Left kidney (tissue), 2 donors: ENCODE data around the gene HS3ST4. TPM values are rescaled to one million over a fixed set of nuclear protein-coding genes. Genes with fewer than 3 reads are reported as not detected.

Experiments
- DNase-seq: peaks from one replicate; pipeline ENCODE4 v3.0.0-alpha.2; 2013
- polyA plus RNA-seq: library from polyadenylated mRNA; unstranded; fragments of 120-200 nt; gene quantifications from one replicate; pipeline ENCODE4 v1.2.1, GENCODE V29; 2013; ENCODE audit not compliant: insufficient read length

HS3ST4 gene
- polyA plus RNA-seq, 1 donor: 0.88 TPM

DNA sequence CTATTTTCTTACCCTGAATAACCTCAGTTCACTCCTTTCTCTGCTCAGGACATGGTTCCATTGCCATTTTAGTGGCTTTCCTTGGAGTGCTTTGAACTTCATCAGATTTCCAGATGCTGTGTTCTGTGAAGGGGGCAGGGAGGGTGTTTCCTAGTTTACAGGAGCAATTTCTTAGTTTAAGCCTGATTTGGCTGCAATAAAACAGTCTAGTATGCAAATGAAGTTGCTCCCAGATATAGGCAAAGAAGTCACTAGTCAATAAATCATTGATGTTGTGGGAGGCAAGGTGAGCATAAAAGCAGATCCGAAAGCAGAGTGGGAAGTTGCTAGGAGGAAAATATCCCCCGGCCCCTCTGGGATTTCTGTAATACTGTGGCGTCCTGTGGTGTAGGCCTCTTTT is 202.3 kb downstream of the HS3ST4 start:
- no peak for DNase-seq

DNA sequence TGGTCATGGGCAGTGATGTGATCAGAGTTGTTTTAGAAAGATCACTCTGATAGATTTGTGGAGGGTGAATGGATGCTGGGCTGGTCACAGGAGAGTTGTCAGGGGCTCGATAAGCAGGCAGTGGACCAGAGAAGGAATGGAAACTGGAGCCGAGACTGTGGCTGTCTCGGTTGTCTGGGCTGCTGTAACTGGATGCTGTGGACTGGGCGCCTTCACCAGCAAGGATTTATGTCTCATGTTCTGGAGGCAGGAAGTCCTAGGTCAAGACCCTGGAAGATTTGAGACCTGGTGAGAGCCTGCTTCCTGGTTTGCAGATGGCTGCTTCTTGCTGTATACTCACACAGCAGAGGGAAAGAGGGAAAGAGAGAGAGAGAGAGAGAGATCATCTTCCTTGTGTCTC is 203.6 kb downstream of the HS3ST4 start:
- DNase-seq: peak; percentile 81

DNA sequence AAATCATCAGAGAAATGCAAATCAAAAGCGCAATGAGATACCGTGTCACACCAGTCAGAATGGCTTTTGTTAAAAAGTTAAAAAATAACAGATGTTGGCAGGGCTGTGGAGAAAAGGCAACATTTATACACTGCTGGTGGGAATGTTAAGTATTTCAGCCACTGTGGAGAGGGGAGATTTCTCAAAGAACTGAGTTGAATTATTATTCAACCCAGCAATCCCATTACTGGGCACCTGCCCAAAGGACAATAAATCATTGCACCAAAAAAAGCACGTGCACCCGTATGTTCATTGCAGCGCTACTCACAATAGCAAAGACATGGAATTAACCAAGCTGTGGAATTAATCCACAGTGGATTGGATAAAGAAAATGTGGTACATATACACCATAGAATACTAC is 204.7 kb downstream of the HS3ST4 start:
- no peak for DNase-seq

DNA sequence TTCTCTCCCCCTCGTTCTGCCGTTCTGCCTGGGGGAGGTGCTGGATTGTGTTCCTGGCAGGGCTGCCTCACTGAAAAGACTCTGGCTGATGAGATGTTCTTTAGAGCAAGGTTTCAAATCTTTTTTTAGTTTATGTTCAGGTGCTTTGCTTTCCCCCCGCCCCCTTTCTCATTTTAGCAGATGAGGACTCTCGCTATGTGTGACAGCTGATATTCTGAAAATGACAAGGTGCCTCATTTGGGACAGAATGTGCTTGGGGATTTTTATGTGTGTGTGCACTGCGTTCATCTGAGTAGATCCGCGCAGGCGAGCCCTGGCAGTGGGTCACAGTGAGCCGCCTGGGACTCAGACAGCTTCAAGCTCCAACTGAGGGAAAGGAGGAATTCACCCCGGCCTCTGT is 205.9 kb downstream of the HS3ST4 start:
- no peak for DNase-seq

DNA sequence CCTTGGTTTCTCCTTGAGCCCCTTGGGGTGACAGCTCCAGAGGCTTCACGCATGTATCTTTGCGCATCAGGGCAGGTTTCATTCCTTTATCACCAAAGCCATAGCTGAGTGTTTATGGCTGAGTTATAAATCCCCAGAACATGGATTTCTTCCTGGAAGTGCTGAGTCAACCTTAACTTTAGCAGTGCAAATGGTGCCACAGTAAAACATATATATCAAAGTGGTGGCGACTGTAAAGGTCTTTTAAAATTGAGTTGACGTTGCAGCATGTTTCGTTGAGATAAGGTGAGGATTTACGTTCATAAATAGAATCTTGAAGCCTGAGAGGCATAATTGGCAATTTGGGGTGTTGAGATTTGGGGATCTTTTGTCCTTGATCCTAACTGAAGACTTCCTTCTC is 214.1 kb downstream of the HS3ST4 start:
- no peak for DNase-seq

DNA sequence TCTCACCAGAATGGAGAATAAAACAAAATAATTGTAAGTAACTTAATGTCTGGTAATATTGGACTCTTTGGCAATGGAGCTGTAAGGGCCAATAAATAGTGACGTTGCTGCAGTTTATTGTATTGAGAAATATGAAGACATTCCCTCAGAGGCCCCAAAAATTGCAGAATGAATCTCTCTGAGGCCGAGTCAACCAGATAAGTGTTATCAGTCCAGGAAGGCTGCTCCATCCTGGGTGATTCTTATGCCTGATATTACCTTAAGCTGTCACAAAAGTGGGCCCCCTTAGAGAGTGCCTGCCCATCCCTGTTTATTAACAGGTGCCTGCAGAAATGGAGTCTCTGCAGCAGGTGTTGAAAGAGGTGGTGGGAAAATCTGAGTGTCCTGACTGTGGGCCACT is 219.2 kb downstream of the HS3ST4 start:
- DNase-seq: no peak

DNA sequence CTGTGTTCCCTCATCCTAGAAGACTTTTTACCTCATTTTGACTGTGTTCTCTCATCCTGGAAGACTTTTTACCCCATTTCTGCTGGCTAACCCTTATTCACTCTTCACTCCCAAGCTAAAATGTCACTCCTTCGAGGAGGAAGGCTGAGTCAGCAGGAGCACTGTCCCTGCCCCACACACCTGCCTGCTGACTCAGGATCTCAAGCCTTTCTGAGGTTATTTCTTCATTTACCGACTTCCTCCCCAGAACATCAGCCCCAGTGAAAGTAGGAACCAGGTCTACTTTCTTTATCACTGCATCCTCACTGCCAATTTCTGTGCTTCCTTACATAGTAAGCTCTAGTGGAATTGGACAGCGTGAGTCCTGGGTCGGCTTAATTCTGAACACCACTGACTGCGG is 220.6 kb downstream of the HS3ST4 start:
- DNase-seq: no peak

DNA sequence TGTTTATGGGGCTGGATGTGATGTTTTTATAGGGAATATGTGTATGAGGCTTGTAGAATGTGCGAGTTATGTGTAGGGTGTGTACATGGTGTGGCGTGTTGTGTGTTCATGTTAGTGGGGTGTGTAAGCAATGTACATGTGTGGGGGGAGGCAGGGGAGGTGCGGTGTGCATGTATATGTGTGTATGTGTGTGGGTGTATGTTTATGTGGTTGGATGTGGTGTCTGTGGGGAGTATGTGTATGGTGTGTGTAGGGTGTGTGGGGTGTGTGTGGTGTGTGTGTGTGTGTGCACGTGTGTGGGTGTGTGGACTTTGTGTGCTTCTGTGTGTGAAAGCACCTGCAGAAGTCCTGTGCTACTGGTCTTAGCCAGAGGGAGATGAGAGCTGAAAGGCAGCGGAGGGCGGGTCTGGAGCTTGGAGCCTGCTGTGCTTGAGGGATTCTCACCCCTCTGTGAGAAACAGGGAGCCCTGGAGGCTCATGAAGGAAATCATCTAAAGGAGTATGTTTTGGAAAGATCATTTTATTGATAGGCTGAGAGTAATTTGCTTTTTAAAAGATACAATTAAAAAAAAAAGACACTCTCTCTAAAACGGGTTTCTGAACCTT is 222.7 kb downstream of the HS3ST4 start:
- no peak for DNase-seq

DNA sequence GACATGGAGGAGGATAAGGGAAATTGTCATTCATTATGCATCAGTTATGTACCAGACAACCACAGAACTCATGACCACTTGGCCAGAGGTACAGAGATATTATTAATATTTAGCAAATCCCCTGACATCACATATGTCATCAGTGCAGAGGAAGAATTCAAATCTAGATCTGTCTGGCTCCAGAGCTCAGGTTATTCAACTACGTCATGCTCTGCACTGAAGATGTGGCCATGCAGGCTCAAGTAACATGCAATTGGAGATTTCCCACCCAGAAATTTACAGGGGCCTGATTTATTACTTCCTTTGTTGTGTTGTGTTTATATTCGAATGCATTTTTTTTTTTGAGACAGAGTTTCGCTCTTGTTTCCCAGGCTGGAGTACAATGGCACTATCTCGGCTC is 224.3 kb downstream of the HS3ST4 start:
- DNase-seq: peak; percentile 80

DNA sequence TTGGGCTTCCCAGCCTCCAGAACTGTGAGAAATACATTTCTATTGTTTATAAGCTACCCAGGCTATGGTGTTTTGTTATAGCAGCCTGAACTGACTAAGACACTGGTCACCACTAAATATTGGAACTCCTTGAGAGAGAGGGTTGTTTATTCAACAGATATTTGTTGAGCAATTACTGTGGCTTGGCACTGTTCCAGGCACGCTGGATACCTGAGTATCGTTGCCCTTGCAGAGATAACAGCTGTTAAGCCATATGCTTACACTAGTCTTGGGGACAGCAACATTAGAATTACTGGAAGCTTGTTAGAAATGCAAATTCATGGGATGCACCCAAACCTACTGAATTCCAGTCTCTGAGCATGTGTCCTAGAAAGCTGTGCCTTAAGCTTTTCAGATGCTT is 230.7 kb downstream of the HS3ST4 start:
- no peak for DNase-seq

DNA sequence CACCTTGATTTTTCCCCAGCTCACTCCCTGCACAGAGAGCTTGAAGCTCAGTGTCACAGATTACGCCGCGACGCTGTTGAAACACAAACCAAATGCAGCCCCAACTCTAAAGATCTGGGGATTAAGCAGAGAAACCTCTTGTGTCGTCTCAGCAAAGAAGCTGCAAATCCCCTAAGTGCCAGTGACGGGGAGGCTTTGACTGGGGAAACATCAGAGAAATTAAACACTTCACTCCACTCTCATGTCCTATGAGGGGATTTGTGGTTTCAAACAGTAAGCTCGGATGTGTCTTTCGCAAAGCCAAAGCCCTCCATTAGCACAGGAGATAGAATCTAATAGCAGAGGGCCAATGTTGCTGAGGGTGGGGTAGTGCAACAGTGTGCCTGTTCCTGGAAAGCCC is 233.7 kb downstream of the HS3ST4 start:
- no peak for DNase-seq

DNA sequence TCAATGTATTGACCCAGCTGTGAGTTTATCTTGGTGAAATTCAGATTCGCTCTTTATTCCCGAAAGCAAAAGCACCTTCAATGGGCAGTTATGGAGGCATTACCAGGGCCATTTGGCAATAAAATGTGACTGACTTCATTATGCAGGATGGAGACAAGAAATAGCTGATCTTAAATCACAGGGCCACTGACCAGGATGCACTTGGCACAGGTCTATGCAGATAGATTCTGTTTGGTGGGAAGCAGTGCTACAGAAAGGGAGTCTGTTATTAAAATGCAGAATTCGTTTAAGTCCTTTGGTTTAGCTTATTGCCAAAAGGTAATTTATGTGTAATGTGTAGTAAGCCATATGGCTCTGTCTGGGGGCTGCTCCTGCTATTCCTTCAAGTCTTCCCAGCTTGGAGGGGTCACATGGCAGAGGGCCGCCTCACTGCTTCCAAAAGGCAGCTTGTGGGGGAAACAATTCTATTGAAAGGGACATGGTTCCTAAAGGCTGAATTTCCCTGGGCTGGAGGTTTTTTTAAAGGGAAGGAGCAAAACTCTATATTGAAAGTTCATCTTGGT is 239.8 kb downstream of the HS3ST4 start:
- DNase-seq: no peak

DNA sequence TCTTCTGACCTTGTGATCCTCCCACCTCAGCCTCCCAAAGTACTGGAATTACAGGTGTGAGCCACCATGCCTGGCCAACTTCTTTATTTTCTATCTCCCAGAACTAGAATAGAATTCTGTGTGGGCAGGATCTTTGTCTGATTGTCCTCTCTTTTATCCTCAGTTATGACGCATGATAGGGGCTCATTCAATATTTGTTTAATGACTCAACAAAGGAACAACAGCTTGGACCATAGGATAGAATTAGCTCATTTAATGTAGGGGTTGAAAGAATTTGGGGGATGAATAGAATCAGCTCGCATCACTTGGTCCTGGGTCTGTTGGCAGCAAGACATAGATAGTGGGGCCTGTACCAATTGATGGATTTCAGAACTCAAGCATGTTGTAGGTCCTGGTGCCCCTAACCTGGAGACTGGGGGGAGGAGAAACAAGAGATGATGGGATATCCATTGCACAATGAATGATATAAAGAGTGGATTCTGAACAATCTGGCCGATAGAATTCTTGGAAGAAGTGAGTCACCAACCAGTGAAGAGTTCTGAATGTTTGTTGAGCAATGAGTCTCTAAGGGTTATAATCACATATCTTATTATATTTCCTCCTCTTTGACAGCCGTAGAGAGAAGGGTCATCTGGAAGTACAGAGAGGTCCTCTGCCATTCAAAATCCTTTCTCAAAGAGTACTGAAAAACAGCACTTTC is 250.2 kb downstream of the HS3ST4 start:
- DNase-seq: no peak

DNA sequence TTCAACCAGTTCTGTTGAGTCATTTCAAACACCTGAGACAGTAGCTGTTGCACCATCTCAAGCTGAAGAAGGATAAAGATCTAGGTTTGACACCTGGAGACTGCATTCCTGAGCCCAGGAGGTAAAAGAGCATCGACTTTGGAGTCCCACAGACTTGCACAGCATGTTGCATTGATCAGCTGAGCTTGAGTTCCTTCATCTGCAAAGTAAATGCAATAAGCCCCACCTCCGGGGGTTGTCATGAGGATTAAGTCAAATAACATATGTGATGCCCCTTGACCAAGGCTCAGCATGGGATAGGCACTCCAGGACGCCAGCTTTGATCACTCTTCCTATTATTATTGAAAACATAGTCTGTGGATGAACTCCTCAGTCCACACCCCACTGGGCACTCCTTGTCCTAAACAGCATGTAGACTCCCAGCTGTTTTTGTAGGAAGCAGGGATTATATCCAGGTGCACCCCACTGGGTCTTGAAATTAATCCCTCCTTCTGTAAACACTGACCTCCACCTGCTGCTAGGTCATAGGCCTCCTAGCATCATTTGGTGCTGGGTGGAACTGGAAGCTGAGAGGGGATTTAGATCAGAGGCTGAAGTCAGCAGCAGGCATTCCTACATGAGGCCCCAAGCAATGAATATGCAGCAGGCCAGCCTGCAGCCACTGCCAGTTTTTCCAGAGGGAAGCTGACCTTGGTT is 259.0 kb downstream of the HS3ST4 start:
- no peak for DNase-seq

DNA sequence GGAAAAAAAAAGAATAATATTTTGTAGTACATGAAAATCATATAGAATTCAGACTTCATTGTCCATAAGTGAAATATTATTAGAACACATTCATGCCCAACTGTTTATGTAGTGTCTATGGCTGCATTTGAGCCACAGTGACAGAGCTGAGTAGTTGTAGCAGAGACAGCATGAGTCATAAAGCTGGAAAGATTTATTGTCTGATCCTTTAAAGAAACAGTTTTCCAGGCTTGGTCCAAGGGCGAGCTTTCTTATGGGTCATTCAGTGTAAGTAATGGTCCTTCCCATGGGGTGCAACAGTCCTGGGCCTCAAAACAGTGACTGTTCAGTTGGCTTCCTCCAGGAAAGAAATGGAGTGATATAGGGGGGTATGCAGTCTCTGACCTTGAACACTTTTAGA is 260.2 kb downstream of the HS3ST4 start:
- DNase-seq: no peak

DNA sequence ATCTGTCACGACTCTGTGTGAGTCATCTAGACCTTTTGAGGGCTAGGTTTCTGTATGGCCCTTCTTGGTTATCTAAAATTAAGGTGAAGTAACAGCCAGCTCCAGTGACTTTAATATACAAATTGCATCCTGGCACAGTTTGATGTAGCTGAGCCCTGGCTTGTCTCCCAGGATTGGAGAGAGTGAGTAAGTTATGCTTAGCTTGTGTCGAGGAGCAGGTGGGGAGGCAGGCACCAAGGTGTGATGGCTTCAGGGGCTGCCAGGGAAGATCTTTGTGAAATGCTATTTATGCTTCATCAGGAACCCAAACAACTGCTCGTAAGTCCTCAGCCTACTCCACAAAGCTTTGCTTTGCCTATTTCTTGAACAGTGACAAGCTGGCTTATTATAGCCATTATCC is 261.2 kb downstream of the HS3ST4 start:
- DNase-seq: no peak

DNA sequence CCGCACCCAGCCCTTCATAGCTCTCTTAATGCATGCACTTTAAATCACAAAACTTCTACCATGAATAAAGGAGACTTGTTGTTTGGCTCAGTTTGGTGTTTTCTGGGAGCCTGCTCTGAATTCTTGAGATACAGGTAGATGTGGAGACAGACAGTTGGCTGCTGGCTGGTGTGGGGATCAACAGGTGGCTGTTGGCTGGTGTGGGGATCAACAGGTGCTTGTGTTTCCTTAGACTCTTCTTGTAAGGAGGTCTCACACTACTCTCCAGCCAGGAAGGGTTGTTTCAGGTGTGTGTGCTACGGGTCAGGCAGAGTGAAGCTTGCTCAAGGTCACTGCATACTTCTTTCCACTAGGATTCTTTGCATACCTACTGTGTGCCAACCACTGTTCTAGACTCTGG is 265.9 kb downstream of the HS3ST4 start:
- no peak for DNase-seq

DNA sequence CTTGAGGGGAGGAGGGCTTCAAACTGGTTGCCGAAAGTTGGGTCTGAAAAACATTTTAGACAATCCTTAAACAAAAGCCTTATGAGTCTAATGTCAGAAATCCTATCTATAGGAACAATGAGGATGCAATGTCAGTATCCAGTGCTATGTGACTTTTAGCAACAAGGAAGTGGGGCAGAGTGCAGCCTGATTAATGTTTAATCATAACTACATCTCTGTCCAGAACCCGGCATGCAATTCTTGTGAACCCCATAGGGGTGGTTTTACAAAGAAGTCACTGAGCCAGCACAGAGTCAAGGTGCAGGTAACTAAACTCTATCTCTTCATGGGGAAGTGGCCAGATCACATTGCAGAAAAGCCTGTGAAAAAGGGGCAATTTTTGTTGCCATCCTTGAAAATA is 267.5 kb downstream of the HS3ST4 start:
- no peak for DNase-seq

DNA sequence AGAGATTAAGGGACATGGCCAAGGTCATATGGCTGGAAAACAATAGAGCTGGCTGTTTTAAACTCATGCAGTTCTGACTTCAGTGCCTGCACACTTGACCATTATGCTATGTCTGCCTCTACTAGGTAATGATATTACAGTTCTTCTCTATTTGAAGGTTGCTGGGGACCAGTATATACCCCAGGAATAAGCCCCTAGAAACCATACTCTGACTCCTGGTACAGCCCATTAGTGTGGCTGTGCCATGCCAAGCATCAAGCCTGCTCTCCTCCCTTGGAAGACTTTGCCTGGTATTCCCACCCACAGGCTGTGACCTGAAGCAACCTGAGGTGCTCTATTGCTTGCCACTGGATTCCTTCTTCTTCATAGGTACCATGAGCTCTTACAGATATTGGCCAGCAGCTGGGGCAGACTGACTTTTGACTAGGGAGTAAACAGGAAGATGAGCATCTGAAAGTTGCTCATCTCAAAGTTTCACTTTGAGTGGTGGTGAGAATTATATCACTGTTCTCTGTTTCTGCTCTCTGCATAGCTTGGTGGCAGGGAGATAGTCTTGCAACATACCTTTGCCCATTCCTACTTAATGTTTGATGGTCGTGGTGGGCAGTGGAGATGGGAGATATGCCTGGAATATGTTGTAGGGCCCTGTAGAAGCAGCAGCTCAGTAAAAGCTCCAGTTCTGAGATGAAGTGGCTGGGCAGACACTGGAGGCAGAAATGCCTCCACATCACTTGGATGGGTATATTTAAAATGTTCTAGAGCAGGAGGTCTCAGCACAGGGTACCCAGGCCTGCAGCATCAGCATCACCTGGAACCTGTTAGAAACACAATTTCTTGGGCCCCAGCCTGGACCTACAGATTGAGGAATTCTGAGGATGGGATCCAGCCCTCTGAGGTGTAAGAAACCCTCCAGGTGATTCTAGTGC is 274.7 kb downstream of the HS3ST4 start:
- no peak for DNase-seq

DNA sequence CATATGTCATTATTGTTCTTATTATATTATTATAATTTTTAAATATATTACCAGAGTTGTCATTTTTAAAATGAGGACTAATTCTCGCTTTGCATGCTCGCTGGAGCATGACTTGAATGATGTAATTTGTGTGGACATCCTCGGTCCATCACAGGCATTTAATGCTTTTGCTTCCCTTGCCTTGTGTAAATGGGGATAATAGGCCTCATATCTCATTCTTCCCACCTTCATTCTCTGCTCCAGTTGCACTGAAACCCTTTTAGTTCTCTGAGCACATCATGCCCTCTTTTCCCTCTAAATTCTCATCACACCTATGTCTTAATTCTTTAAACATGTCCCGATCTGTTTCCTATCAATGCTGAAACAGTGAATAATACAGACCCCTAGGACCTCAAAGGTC is 285.4 kb downstream of the HS3ST4 start:
- no peak for DNase-seq

DNA sequence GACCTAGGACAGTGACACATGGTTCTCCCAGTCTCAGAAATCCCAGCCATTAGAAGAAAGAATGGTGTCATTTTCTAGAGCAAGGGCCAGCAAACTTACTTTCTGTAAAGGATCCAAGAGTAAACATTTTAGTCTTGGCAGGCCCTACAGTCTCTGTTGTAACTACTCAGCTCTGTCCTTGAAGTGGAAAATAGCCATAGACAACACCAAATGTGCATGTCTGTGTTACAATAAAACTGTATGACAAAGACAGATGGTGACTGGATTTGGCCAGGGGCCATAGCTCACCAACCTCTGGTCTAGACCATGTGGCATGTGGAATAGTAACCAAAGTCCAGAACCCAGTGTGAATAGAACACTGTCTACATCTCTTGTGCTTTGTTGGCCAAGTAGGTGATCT is 286.5 kb downstream of the HS3ST4 start:
- no peak for DNase-seq

DNA sequence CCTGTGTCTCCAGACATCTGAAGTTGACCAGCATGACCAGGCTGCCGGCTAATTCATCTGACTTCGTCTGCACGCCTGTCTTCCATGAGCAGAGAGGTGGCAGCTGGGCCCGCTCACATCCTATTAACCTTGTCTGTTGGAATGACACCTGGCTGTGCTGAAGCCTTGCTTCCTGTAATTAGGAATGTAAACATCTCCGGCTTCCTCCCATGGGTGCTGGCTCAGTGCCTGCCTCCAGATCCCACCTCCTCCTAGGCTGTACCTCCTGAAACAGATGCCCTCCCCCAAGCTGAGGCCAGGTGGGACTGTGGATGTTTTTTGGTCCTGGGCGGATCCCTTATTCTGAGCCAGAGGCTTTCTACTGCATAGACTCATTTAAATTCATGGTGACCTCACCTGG is 296.3 kb downstream of the HS3ST4 start:
- DNase-seq: peak; percentile 17
